IMR-90 (cell line): ENCODE data around the gene IL23R. TPM values are rescaled to one million over a fixed set of nuclear protein-coding genes. Genes with fewer than 3 reads are reported as not detected.

Experiments
- ATAC-seq: fragments of 200-7000 bp; cut with Tn5 transposase; 2 replicates; pipeline ENCODE4 v1.9.1; 2020; ENCODE audit warnings: low read depth, mild to moderate bottlenecking, moderate library complexity
- BruUV-seq: library from RNA; stranded (reverse); fragments of 400-500 nt; replicated peaks from 2 replicates; lab custom pipeline; 2021; lab: Mats Ljungman, UMichigan
- CTCF ChIA-PET: fragments of 300-600 bp; formaldehyde crosslinking; extraction: SDS; loops from one replicate; lab custom pipeline; 2021; ENCODE audit warnings: antibody characterized with exemption; lab: Yijun Ruan, JAX
- POLR2A ChIA-PET: fragments of 300-600 bp; sonication (Branson Sonifier 250); formaldehyde crosslinking; loops from one replicate; lab custom pipeline; 2022; ENCODE audit warnings: antibody characterized with exemption; ENCODE audit not compliant: unreplicated experiment; lab: Charles Lee
- DNase-seq: peaks from one replicate; pipeline ENCODE4 v3.0.0; 2013
- H2AFZ ChIP-seq: replicated peaks from 2 replicates; pipeline ENCODE3; 2013; ENCODE audit warnings: low read length, mild to moderate bottlenecking; ENCODE audit not compliant: poor library complexity
- H2AK5ac ChIP-seq: 2 replicates; pipeline ENCODE4 v1.6.1; 2013; ENCODE audit warnings: low read depth, low read length, inconsistent platforms
- H2AK9ac ChIP-seq: replicated peaks from 2 replicates; pipeline ENCODE3; 2013; ENCODE audit warnings: mild to moderate bottlenecking, low read depth, low read length, moderate library complexity; ENCODE audit not compliant: poor library complexity
- H2BK120ac ChIP-seq: 2 replicates; pipeline ENCODE4 v1.6.1; 2013; ENCODE audit warnings: low read depth, low read length, inconsistent platforms
- H2BK15ac ChIP-seq: 3 replicates; pipeline ENCODE4 v1.6.1; 2013; ENCODE audit warnings: low read depth, low read length, inconsistent platforms
- H2BK20ac ChIP-seq: 2 replicates; pipeline ENCODE4 v1.6.1; 2013; ENCODE audit warnings: low read depth, mild to moderate bottlenecking, inconsistent platforms, low read length, moderate library complexity
- H2BK5ac ChIP-seq: 2 replicates; pipeline ENCODE4 v1.6.1; 2013; ENCODE audit warnings: mild to moderate bottlenecking, low read depth, low read length, inconsistent platforms; ENCODE audit not compliant: poor library complexity, severe bottlenecking
- H3K14ac ChIP-seq: replicated peaks from 2 replicates; pipeline ENCODE4 v1.6.1; 2013; ENCODE audit warnings: low read depth, low read length, inconsistent platforms
- H3K18ac ChIP-seq: 2 replicates; pipeline ENCODE4 v1.6.1; 2013; ENCODE audit warnings: low read depth, low read length, control low read depth
- H3K23ac ChIP-seq: 2 replicates; pipeline ENCODE4 v1.6.1; 2013; ENCODE audit warnings: low read depth, low read length, inconsistent platforms
- H3K27ac ChIP-seq: 2 replicates; pipeline ENCODE4 v1.5.1; 2013; ENCODE audit warnings: mild to moderate bottlenecking, control low read depth, low read length; ENCODE audit not compliant: insufficient read depth
- H3K27me3 ChIP-seq: 2 replicates; pipeline ENCODE4 v1.6.1; 2013; ENCODE audit warnings: low read length; ENCODE audit not compliant: control insufficient read depth, insufficient read depth
- H3K36me3 ChIP-seq: 2 replicates; pipeline ENCODE4 v1.6.1; 2013; ENCODE audit warnings: low read length, mixed read lengths; ENCODE audit not compliant: control insufficient read depth, insufficient read depth
- H3K4ac ChIP-seq: 2 replicates; pipeline ENCODE4 v1.6.1; 2013; ENCODE audit warnings: low read depth, low read length, inconsistent platforms
- H3K4me1 ChIP-seq: 2 replicates; pipeline ENCODE4 v1.6.1; 2013; ENCODE audit warnings: low read length, mixed read lengths; ENCODE audit not compliant: control insufficient read depth, insufficient read depth
- H3K4me2 ChIP-seq: 2 replicates; pipeline ENCODE4 v1.6.1; 2013; ENCODE audit warnings: low read depth, mild to moderate bottlenecking, control low read depth, low read length, moderate library complexity
- H3K4me3 ChIP-seq: 2 replicates; pipeline ENCODE4 v1.5.1; 2013; ENCODE audit warnings: low read depth, mild to moderate bottlenecking, control low read depth, low read length, moderate library complexity; ENCODE audit not compliant: insufficient read depth
- H3K56ac ChIP-seq: 2 replicates; pipeline ENCODE4 v1.6.1; 2013; ENCODE audit warnings: low read length, inconsistent platforms; ENCODE audit not compliant: insufficient read depth; ENCODE audit errors: extremely low read depth
- H3K79me1 ChIP-seq, 2 experiments: 2 replicates each; pipeline ENCODE4 v1.6.1; 2013; ENCODE audit warnings: low read length in 2 of 2, inconsistent platforms in 1 of 2, low read depth in 1 of 2
- H3K9ac ChIP-seq: 2 replicates; pipeline ENCODE4 v1.6.1; 2013; ENCODE audit warnings: low read depth, low read length, control low read depth
- H3K9me1 ChIP-seq: 2 replicates; pipeline ENCODE4 v1.6.1; 2013; ENCODE audit warnings: low read length, inconsistent platforms; ENCODE audit not compliant: insufficient read depth
- H3K9me3 ChIP-seq: 2 replicates; pipeline ENCODE4 v1.6.1; 2013; ENCODE audit warnings: low read length; ENCODE audit not compliant: control insufficient read depth, insufficient read depth
- H4K20me1 ChIP-seq: 2 replicates; pipeline ENCODE4 v1.6.1; 2013; ENCODE audit warnings: low read length, inconsistent platforms; ENCODE audit not compliant: insufficient read depth
- H4K5ac ChIP-seq: 2 replicates; pipeline ENCODE4 v1.6.1; 2013; ENCODE audit warnings: mild to moderate bottlenecking, low read depth, low read length, control low read depth
- H4K8ac ChIP-seq, 2 experiments: 2 replicates each; pipeline ENCODE4 v1.6.1; 2013; ENCODE audit warnings: low read depth in 2 of 2, low read length in 2 of 2, control low read depth in 1 of 2, inconsistent platforms in 1 of 2
- H4K91ac ChIP-seq: 2 replicates; pipeline ENCODE4 v1.6.1; 2013; ENCODE audit warnings: low read depth, low read length, inconsistent platforms; ENCODE audit not compliant: insufficient read depth
- BHLHE40 ChIP-seq: fragments of 150-350 bp; IDR thresholded peaks from 2 replicates; pipeline ENCODE4 v1.6.1; 2016; ENCODE audit warnings: mild to moderate bottlenecking, low read depth, low read length
- CEBPB ChIP-seq: IDR thresholded peaks from 2 replicates; pipeline ENCODE4 v1.6.1; 2012; ENCODE audit warnings: low read depth, low read length, improper control_type of control experiment
- CHD1 ChIP-seq: IDR thresholded peaks from 2 replicates; pipeline ENCODE4 v1.6.1; 2012; ENCODE audit warnings: low read depth, low read length, improper control_type of control experiment
- MAZ ChIP-seq: IDR thresholded peaks from 2 replicates; pipeline ENCODE4 v1.6.1; 2012; ENCODE audit warnings: low read depth, mild to moderate bottlenecking, low read length, improper control_type of control experiment, moderate library complexity, borderline replicate concordance
- MXI1 ChIP-seq: IDR thresholded peaks from 2 replicates; pipeline ENCODE4 v1.6.1; 2012; ENCODE audit warnings: low read depth, mild to moderate bottlenecking, low read length, moderate library complexity, borderline replicate concordance
- POLR2A ChIP-seq: IDR thresholded peaks from 2 replicates; pipeline ENCODE4 v1.6.1; 2012; ENCODE audit warnings: mild to moderate bottlenecking, low read depth, low read length
- RAD21 ChIP-seq: IDR thresholded peaks from 2 replicates; pipeline ENCODE4 v1.6.1; 2012; ENCODE audit warnings: low read length, improper control_type of control experiment
- RCOR1 ChIP-seq: IDR thresholded peaks from 2 replicates; pipeline ENCODE4 v1.6.1; 2012; ENCODE audit warnings: mild to moderate bottlenecking, low read length, improper control_type of control experiment; ENCODE audit not compliant: insufficient replicate concordance
- RFX5 ChIP-seq: IDR thresholded peaks from 2 replicates; pipeline ENCODE4 v1.8.0; 2012; ENCODE audit warnings: low read depth, mild to moderate bottlenecking, low read length, moderate library complexity
- SMC3 ChIP-seq: fragments of 150-350 bp; IDR thresholded peaks from 2 replicates; pipeline ENCODE4 v1.6.1; 2016; ENCODE audit warnings: low read depth, mild to moderate bottlenecking, antibody characterized with exemption, low read length, moderate library complexity
- WGBS, 2 experiments: methylation state at CpG; one replicate each; pipeline versions ENCODE4 v1.1.5 to v1.1.7; 2013; ENCODE audit warnings: missing lambda C conversion rate in 2 of 2; ENCODE audit not compliant: insufficient read length in 1 of 2; ENCODE audit errors: extremely low coverage in 2 of 2; 5-methylcytosine and 5-hydroxymethylcytosine counted together
- dilution Hi-C: fragments of 300-500 bp; cut with HindIII; formaldehyde crosslinking; loops from one replicate; pipeline ENCODE4 v1.14.3; 2018; ENCODE audit warnings: low sequenced_read_pairs; ENCODE audit not compliant: unreplicated experiment
- in situ Hi-C: fragments of 300-500 bp; cut with MboI; formaldehyde crosslinking; loops from 3 replicates; pipeline ENCODE4 v1.14.3; 2019; ENCODE audit warnings: low sequenced_read_pairs, inconsistent platforms, mixed read lengths
- intact Hi-C: fragments of 100-400 bp; cut with micrococcal nuclease; formaldehyde crosslinking; loops from 2 replicates; pipeline ENCODE4 v1.10.0; 2022
- polyA plus RNA-seq, 3 experiments: library from polyadenylated mRNA; depleted of rRNA; stranded (reverse); fragments of >200 nt; gene quantifications; 2 replicates each; pipeline ENCODE4 v1.2.3, GENCODE V29; 2012; ENCODE audit warnings: low replicate concordance in 1 of 3
- total RNA-seq: library from RNA; depleted of rRNA; stranded (reverse); fragments of >200 nt; gene quantifications from 2 replicates; pipeline ENCODE4 v1.2.3, GENCODE V29; 2012
- TF ChIP-seq, protein P1 (sequence below): conservative IDR thresholded peaks from 2 replicates; pipeline ENCODE4 v1.5.1; 2012; ENCODE audit warnings: mild to moderate bottlenecking, low read depth, low read length, improper control_type of control experiment
- TF ChIP-seq, protein P2 (sequence below): fragments of 150-350 bp; IDR thresholded peaks from 2 replicates; pipeline ENCODE4 v1.6.1; 2017; ENCODE audit warnings: mild to moderate bottlenecking, antibody characterized with exemption, low read length, low read depth

Gene IL23R
- total and polyA plus RNA-seq, 2 of the 4 experiments (the other 2 are of a cell fraction) = not detected

DNA sequence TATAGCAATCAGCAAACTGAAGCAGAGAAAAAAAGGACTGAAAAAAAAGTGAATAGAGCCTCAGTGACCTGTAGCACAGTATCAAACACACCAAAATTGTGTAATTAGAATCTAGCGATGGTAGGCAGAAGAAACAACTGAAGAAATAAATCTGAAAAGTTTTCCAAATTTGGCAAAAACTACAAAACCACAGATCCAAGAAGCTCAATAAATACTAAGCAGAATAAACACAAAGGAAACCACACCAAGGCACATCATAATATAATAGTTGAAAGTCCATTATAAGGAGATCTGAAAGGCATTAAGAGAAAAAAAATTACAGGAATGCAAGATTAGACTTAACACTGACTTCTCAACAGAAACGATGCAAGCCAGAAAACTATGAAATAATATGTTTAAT is 134.3 kb downstream of the IL23R start:
- H3K4me1 ChIP-seq = no peaks in the 10 kb centered on the region

More for the DNA sequence above, 134.3 kb downstream of the IL23R start:
- no peak overlapping the region for H2BK120ac ChIP-seq
- no peaks in the 10 kb centered on the region for H3K79me1 ChIP-seq
- H2AK5ac ChIP-seq = no peak overlapping the region
- no peak overlapping the region for H3K23ac ChIP-seq
- POLR2A ChIA-PET = no interaction called here
- H3K56ac ChIP-seq = no peak overlapping the region
- no peak overlapping the region for H3K4me3 ChIP-seq
- H3K27me3 ChIP-seq = peaks cover 5% of the 10 kb centered on the region
- H4K20me1 ChIP-seq = no peaks in the 10 kb centered on the region
- no peak overlapping the region for H2AK9ac ChIP-seq
- no peak overlapping the region for H2BK15ac ChIP-seq
- no peak overlapping the region for H4K91ac ChIP-seq
- no peak overlapping the region for H4K8ac ChIP-seq
- H3K18ac ChIP-seq = no peak overlapping the region
- WGBS, 2 experiments = no CpG with 5 or more reads among the region's 2 CpGs
- no peak overlapping the region for H3K27ac ChIP-seq
- H2AFZ ChIP-seq = no peak overlapping the region
- TF ChIP-seq CHD1 = no peak
- no peak for TF ChIP-seq RCOR1
- TF ChIP-seq SMC3 = no peak
- no peak for TF ChIP-seq BHLHE40
- TF ChIP-seq, protein P1, sequence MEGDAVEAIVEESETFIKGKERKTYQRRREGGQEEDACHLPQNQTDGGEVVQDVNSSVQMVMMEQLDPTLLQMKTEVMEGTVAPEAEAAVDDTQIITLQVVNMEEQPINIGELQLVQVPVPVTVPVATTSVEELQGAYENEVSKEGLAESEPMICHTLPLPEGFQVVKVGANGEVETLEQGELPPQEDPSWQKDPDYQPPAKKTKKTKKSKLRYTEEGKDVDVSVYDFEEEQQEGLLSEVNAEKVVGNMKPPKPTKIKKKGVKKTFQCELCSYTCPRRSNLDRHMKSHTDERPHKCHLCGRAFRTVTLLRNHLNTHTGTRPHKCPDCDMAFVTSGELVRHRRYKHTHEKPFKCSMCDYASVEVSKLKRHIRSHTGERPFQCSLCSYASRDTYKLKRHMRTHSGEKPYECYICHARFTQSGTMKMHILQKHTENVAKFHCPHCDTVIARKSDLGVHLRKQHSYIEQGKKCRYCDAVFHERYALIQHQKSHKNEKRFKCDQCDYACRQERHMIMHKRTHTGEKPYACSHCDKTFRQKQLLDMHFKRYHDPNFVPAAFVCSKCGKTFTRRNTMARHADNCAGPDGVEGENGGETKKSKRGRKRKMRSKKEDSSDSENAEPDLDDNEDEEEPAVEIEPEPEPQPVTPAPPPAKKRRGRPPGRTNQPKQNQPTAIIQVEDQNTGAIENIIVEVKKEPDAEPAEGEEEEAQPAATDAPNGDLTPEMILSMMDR = no peak
- no peak for TF ChIP-seq MAZ
- TF ChIP-seq RFX5 = no peak
- TF ChIP-seq, protein P2, sequence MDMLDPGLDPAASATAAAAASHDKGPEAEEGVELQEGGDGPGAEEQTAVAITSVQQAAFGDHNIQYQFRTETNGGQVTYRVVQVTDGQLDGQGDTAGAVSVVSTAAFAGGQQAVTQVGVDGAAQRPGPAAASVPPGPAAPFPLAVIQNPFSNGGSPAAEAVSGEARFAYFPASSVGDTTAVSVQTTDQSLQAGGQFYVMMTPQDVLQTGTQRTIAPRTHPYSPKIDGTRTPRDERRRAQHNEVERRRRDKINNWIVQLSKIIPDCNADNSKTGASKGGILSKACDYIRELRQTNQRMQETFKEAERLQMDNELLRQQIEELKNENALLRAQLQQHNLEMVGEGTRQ = no peak
- TF ChIP-seq MXI1 = no peak
- no peak for TF ChIP-seq RAD21
- no peak for TF ChIP-seq CEBPB
- no peak for TF ChIP-seq POLR2A
- DNase-seq = no peak
- H2BK20ac ChIP-seq = no peak overlapping the region
- no peaks in the 10 kb centered on the region for H3K36me3 ChIP-seq
- dilution Hi-C loops (no loop called here), in situ Hi-C loops (no loop called here), intact Hi-C loops (no loop called here)
- H3K9me3 ChIP-seq = no peaks in the 10 kb centered on the region
- no peaks in the 10 kb centered on the region for H3K9me1 ChIP-seq
- no TSS peak for BruUV-seq
- no peak overlapping the region for H3K4me2 ChIP-seq
- no peak overlapping the region for H3K14ac ChIP-seq
- no peak overlapping the region for H2BK5ac ChIP-seq
- H4K5ac ChIP-seq = no peak overlapping the region
- no peak overlapping the region for H3K9ac ChIP-seq
- ATAC-seq = no peak
- CTCF ChIA-PET = interaction anchor here (0.6 kb wide), 1 partner anchor 40 kb away, joined by 3 read pairs; no protein-coding TSS in a partner anchor
- H3K4ac ChIP-seq = no peak overlapping the region
